ENCODE measurements around the gene PPM1D. TPM values are rescaled to one million over a fixed set of nuclear protein-coding genes. Genes with fewer than 3 reads are reported as not detected.

The PPM1D gene
- total RNA-seq, 2 experiments from 2014 or later = 9.1 to 16.5 TPM

DNA sequence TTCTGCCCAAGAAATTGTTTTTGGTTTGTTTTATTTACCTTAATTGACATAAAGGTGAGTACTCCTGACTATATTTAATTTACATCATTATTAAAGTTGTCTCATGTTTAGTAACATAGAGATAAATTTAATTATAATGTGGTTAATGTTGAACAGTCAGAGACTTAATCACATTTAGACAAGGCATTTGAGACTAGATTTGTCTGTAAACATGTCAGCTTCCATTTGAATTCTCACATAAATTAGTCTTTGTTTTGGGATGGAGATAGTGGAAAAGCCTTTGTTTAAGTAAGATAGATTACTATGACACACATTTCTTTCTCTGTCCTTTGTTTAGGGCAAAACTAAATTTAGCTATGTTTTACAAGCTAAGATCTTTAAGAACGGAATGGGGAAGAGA is 59.2 kb downstream of the PPM1D start:
- ChIA-PET CTCF (ENCODE audit: unreplicated experiment) (no interaction called here), POLR2A (interaction anchor here (0.7 kb wide), 1 partner anchor 301 kb away, joined by 3 read pairs; no protein-coding TSS in a partner anchor)
- Histone ChIP-seq H2AFZ (ENCODE audit: low read length) (no peak overlapping the region), H3K36me3 (ENCODE audit: insufficient read depth, low read length) (peaks cover 42% of the 10 kb centered on the region), H3K9me3 (ENCODE audit: low read length) (no peaks in the 10 kb centered on the region), H3K27ac (ENCODE audit: low read depth, low read length, poor library complexity, severe bottlenecking) (no peak overlapping the region), H3K79me2 (ENCODE audit: insufficient read depth, low read depth, low read length) (peaks cover 7% of the 10 kb centered on the region; the same call in 1 of the 2 replicates), H3K9me2 (ENCODE audit: insufficient read depth, low read length) (no peaks in the 10 kb centered on the region), H3K4me3 (ENCODE audit: low read depth, low read length, poor library complexity, severe bottlenecking) (no peak overlapping the region), H3K4me1 (ENCODE audit: insufficient read depth, low read length, poor library complexity, severe bottlenecking) (no peaks in the 10 kb centered on the region), H4K20me1 (ENCODE audit: insufficient read depth, low read length) (no peaks in the 10 kb centered on the region), H3K4me2 (ENCODE audit: low read length) (no peak overlapping the region)
- BruUV-seq (replicated peaks) = no TSS peak
- TF ChIP-seq, protein P1, sequence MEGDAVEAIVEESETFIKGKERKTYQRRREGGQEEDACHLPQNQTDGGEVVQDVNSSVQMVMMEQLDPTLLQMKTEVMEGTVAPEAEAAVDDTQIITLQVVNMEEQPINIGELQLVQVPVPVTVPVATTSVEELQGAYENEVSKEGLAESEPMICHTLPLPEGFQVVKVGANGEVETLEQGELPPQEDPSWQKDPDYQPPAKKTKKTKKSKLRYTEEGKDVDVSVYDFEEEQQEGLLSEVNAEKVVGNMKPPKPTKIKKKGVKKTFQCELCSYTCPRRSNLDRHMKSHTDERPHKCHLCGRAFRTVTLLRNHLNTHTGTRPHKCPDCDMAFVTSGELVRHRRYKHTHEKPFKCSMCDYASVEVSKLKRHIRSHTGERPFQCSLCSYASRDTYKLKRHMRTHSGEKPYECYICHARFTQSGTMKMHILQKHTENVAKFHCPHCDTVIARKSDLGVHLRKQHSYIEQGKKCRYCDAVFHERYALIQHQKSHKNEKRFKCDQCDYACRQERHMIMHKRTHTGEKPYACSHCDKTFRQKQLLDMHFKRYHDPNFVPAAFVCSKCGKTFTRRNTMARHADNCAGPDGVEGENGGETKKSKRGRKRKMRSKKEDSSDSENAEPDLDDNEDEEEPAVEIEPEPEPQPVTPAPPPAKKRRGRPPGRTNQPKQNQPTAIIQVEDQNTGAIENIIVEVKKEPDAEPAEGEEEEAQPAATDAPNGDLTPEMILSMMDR (conservative IDR thresholded peaks at IDR 0.05; ENCODE audit: low read length) = no peak
- TF ChIP-seq EZH2phosphoT487 (IDR thresholded peaks at IDR 0.05; ENCODE audit: borderline replicate concordance, low read depth, low read length) = no peak
- intact Hi-C loops (cut with micrococcal nuclease; ENCODE audit: unreplicated experiment) = no loop called here
- no peak for DNase-seq (ENCODE audit: low spot score)

DNA sequence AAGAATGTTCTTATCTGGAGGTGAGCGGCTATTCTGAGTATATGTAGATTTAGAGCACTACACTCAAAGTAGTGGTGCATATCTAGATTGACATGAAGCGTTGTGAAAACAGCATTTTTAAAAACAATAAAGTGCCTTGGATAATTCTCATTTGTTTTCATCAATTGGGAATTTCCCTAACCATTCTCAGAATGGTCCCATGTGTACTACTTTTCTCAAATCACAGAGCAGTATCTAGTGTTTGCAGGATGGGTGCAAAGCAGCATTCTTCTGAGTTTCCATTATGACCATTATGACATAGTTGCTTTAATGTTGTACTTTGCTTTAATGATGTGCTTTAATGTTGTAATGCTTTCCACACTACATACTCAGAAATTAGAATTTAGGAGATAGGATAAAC is 61.5 kb downstream of the PPM1D start:
- Histone ChIP-seq H3K27ac (ENCODE audit: low read depth, low read length, poor library complexity, severe bottlenecking) (no peak overlapping the region), H3K4me3 (ENCODE audit: low read depth, low read length, poor library complexity, severe bottlenecking) (no peak overlapping the region), H4K20me1 (ENCODE audit: insufficient read depth, low read length) (no peaks in the 10 kb centered on the region), H3K36me3 (ENCODE audit: insufficient read depth, low read length) (peaks cover 60% of the 10 kb centered on the region), H2AFZ (ENCODE audit: low read length) (no peak overlapping the region), H3K4me1 (ENCODE audit: insufficient read depth, low read length, poor library complexity, severe bottlenecking) (no peaks in the 10 kb centered on the region), H3K9me2 (ENCODE audit: insufficient read depth, low read length) (no peaks in the 10 kb centered on the region), H3K79me2 (ENCODE audit: insufficient read depth, low read depth, low read length) (no peaks in the 10 kb centered on the region), H3K9me3 (ENCODE audit: low read length) (no peaks in the 10 kb centered on the region), H3K4me2 (ENCODE audit: low read length) (no peak overlapping the region)
- no peak for DNase-seq (ENCODE audit: low spot score)
- BruUV-seq (replicated peaks) = no TSS peak
- ChIA-PET CTCF (ENCODE audit: unreplicated experiment) (no interaction called here), POLR2A (no interaction called here)
- TF ChIP-seq EZH2phosphoT487 (IDR thresholded peaks at IDR 0.05; ENCODE audit: borderline replicate concordance, low read depth, low read length) = no peak
- TF ChIP-seq, protein P1 (conservative IDR thresholded peaks at IDR 0.05; ENCODE audit: low read length) = no peak
- intact Hi-C loops (cut with micrococcal nuclease; ENCODE audit: unreplicated experiment) = no loop called here

DNA sequence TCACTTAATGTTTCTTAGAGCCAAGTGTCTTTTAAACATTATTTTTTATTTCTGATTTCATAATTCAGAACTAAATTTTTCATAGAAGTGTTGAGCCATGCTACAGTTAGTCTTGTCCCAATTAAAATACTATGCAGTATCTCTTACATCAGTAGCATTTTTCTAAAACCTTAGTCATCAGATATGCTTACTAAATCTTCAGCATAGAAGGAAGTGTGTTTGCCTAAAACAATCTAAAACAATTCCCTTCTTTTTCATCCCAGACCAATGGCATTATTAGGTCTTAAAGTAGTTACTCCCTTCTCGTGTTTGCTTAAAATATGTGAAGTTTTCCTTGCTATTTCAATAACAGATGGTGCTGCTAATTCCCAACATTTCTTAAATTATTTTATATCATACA is 64.0 kb downstream of the PPM1D start:
- ChIA-PET POLR2A (no interaction called here), CTCF (ENCODE audit: unreplicated experiment) (no interaction called here)
- peaks cover 41% of the 10 kb centered on the region for H3K36me3 ChIP-seq (ENCODE audit: insufficient read depth, low read length)
- no peak overlapping the region for H3K4me3 ChIP-seq (ENCODE audit: low read depth, low read length, poor library complexity, severe bottlenecking)
- intact Hi-C loops (cut with micrococcal nuclease; ENCODE audit: unreplicated experiment) = no loop called here
- H3K27ac ChIP-seq (ENCODE audit: low read depth, low read length, poor library complexity, severe bottlenecking) = no peak overlapping the region
- BruUV-seq (replicated peaks) = no TSS peak
- no peaks in the 10 kb centered on the region for H3K79me2 ChIP-seq (ENCODE audit: insufficient read depth, low read depth, low read length)
- no peaks in the 10 kb centered on the region for H4K20me1 ChIP-seq (ENCODE audit: insufficient read depth, low read length)
- H3K4me2 ChIP-seq (ENCODE audit: low read length) = no peak overlapping the region
- no peak for DNase-seq (ENCODE audit: low spot score)
- no peaks in the 10 kb centered on the region for H3K9me2 ChIP-seq (ENCODE audit: insufficient read depth, low read length)
- H3K9me3 ChIP-seq (ENCODE audit: low read length) = no peaks in the 10 kb centered on the region
- no peak overlapping the region for H2AFZ ChIP-seq (ENCODE audit: low read length)
- no peaks in the 10 kb centered on the region for H3K4me1 ChIP-seq (ENCODE audit: insufficient read depth, low read length, poor library complexity, severe bottlenecking)
- TF ChIP-seq EZH2phosphoT487 (IDR thresholded peaks at IDR 0.05; ENCODE audit: borderline replicate concordance, low read depth, low read length) = no peak
- TF ChIP-seq, protein P1 (conservative IDR thresholded peaks at IDR 0.05; ENCODE audit: low read length) = no peak
